NCI-H2196 (cell line): ENCODE measurements around the gene XRCC2.
"Not testable (repeated sequence)": the region's sequence is repeated elsewhere in the genome, so short reads cannot be mapped to it uniquely, and the experiment has no call there.

Experiments used
- DNase-seq: peaks from one replicate; lab custom pipeline; 2025; ENCODE audit not compliant: unreplicated experiment; lab: John Stamatoyannopoulos, UW

XRCC2 gene

GRCh38 chr7:152675759-152676636 lies at the start of gene XRCC2:
Gene XRCC2, minus strand, starts transcription at chr7:152676141. Its CDS starts 62 bp downstream, at chr7:152676079.
- DNase-seq: peak; percentile 82

- no peak for DNase-seq
Observed at GRCh38 chr7:152723364-152723763, 47.4 kb upstream of the XRCC2 start.

GRCh38 chr7:152712412-152713042 lies 36.6 kb upstream of the XRCC2 start:
- DNase-seq: not testable (repeated sequence)

GRCh38 chr7:152711444-152711944 lies 35.6 kb upstream of the XRCC2 start:
- DNase-seq: no peak

- DNase-seq: no peak
Observed at GRCh38 chr7:152710153-152710442, 34.2 kb upstream of the XRCC2 start.

GRCh38 chr7:152709287-152710152 lies 33.6 kb upstream of the XRCC2 start:
- DNase-seq: no peak

- no peak for DNase-seq
Observed at GRCh38 chr7:152704796-152705384, 28.9 kb upstream of the XRCC2 start.

GRCh38 chr7:152699079-152699478 lies 23.1 kb upstream of the XRCC2 start:
- no peak for DNase-seq

GRCh38 chr7:152697268-152697974 lies 21.5 kb upstream of the XRCC2 start:
- DNase-seq: not testable (repeated sequence)

- DNase-seq: not testable (repeated sequence)
Observed at GRCh38 chr7:152692196-152692595, 16.3 kb upstream of the XRCC2 start.

- DNase-seq: no peak
Observed at GRCh38 chr7:152683297-152683696, 7.4 kb upstream of the XRCC2 start.

GRCh38 chr7:152677808-152678670 lies 2.1 kb upstream of the XRCC2 start:
- DNase-seq: peak; percentile 45

GRCh38 chr7:152674860-152675758 lies 832 bp downstream of the XRCC2 start:
- DNase-seq: peak; percentile 13

- DNase-seq: peak; percentile 3
Observed at GRCh38 chr7:152673897-152674296, 2.0 kb downstream of the XRCC2 start.

- no peak for DNase-seq
Observed at GRCh38 chr7:152672626-152673025, 3.3 kb downstream of the XRCC2 start.

GRCh38 chr7:152669758-152670157 lies 6.2 kb downstream of the XRCC2 start:
- DNase-seq: no peak

GRCh38 chr7:152668975-152669374 lies 7.0 kb downstream of the XRCC2 start:
- DNase-seq: no peak

- no peak for DNase-seq
Observed at GRCh38 chr7:152667958-152668357, 8.0 kb downstream of the XRCC2 start.
